ENCODE results near the gene SARM1.
A peak's percentile ranks its signal among the peaks of the same experiment; 100 is the strongest.

Gene SARM1

DNA sequence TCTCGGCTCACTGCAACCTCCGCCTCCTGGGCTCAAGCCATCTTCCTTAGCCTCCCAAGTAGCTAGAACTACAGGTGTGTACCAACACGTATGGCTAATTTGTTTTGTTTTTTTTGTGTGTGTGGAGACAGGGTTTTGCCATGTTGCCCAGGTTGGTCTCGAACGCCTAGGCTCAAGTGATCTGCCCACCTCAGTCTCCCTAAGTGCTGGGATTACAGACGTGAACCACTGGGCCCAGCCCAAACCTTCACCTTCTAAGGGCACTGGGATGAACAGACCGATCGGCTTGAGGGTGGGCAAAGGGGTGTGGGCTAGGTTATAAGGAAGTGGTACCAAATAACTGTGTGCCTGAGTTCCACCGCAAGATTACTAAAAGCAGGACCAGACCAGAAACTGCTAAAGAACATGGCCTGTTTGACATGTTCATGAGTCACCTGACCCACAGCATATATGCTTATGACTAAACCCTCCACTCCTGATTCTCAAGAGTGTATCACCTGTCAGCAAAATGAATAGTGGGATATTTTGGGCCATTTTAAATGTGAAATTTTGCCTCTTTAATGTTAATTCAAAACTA lies 44.4 kb upstream of the SARM1 start:
- peak; percentile 47 for DNase-seq (ENCODE audit: low spot score)
- in situ Hi-C loops (cut with MboI; ENCODE audit: low pct_unique_long_range_greater_than_20kb, low sequenced_read_pairs, unreplicated experiment) = no loop called here
- TF ChIP-seq, protein P1, sequence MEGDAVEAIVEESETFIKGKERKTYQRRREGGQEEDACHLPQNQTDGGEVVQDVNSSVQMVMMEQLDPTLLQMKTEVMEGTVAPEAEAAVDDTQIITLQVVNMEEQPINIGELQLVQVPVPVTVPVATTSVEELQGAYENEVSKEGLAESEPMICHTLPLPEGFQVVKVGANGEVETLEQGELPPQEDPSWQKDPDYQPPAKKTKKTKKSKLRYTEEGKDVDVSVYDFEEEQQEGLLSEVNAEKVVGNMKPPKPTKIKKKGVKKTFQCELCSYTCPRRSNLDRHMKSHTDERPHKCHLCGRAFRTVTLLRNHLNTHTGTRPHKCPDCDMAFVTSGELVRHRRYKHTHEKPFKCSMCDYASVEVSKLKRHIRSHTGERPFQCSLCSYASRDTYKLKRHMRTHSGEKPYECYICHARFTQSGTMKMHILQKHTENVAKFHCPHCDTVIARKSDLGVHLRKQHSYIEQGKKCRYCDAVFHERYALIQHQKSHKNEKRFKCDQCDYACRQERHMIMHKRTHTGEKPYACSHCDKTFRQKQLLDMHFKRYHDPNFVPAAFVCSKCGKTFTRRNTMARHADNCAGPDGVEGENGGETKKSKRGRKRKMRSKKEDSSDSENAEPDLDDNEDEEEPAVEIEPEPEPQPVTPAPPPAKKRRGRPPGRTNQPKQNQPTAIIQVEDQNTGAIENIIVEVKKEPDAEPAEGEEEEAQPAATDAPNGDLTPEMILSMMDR (IDR thresholded peaks at IDR 0.05; ENCODE audit: extremely low read depth, insufficient read depth, missing control alignments) = no peak

DNA sequence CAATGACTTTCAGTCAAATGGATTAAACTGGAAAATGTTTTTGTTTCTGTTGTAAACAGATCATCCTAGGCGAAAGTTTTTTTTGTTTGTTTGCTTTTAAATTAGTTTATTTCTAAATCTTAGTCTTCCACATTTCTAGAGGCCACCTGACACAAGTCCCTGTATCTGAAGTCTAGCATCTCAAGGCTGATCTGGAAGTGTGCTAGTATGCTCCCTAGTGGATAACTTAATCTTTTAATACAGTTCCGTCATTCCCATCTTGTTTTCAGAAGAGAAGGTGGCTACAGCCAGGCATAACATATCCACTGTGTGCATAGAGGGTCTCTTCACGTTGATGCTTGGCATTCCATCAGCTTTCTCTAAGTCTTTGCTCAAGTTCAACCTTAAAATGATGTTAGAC lies 43.8 kb upstream of the SARM1 start:
- no peak for DNase-seq (ENCODE audit: low spot score)
- in situ Hi-C loops (cut with MboI; ENCODE audit: low pct_unique_long_range_greater_than_20kb, low sequenced_read_pairs, unreplicated experiment) = no loop called here
- TF ChIP-seq, protein P1 (IDR thresholded peaks at IDR 0.05; ENCODE audit: extremely low read depth, insufficient read depth, missing control alignments) = no peak

GRCh38 chr17:28328325-28328724 lies 43.2 kb upstream of the SARM1 start:
- DNase-seq (ENCODE audit: low spot score) = no peak
- in situ Hi-C loops (cut with MboI; ENCODE audit: low pct_unique_long_range_greater_than_20kb, low sequenced_read_pairs, unreplicated experiment) = no loop called here
- TF ChIP-seq, protein P1 (IDR thresholded peaks at IDR 0.05; ENCODE audit: extremely low read depth, insufficient read depth, missing control alignments) = no peak

GRCh38 chr17:28330671-28331070 lies 40.8 kb upstream of the SARM1 start:
- TF ChIP-seq, protein P1 (IDR thresholded peaks at IDR 0.05; ENCODE audit: extremely low read depth, insufficient read depth, missing control alignments) = no peak
- in situ Hi-C loops (cut with MboI; ENCODE audit: low pct_unique_long_range_greater_than_20kb, low sequenced_read_pairs, unreplicated experiment) = no loop called here
- no peak for DNase-seq (ENCODE audit: low spot score)

GRCh38 chr17:28331891-28332420 lies 39.5 kb upstream of the SARM1 start:
- in situ Hi-C loops (cut with MboI; ENCODE audit: low pct_unique_long_range_greater_than_20kb, low sequenced_read_pairs, unreplicated experiment) = no loop called here
- TF ChIP-seq, protein P1 (IDR thresholded peaks at IDR 0.05; ENCODE audit: extremely low read depth, insufficient read depth, missing control alignments) = no peak
- no peak for DNase-seq (ENCODE audit: low spot score)

DNA sequence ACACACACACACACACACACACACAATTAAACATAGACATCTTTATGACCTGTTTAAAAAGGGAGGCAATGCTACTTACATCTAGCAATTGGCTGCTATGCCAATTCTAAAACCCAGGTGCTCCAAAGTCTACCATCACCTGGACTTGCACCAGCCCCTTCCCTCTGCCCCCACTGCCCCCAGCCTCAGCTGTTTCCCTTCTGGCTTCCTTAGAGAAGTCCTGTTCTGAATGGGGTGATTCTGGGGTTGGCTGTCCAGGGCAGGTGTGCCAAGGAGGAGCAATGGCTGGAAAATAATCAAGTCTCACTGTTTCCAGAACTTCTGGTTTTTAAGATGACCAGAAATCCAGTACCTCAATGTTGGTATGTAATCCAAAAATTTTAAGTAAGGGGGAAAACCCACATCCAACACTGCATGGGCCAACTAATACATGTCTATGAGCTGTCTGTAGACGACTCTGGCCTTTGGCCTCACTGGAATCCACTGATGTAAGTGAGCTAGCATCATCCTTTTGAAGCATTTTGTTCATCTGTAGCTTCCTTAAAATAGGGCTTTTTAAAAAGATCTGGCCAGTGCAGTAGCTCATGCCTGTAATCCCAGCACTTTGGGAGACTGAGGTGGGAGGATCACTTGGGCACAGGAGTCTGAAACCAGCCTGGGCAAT lies 38.3 kb upstream of the SARM1 start:
- in situ Hi-C loops (cut with MboI; ENCODE audit: low pct_unique_long_range_greater_than_20kb, low sequenced_read_pairs, unreplicated experiment) = no loop called here
- DNase-seq (ENCODE audit: low spot score) = no peak
- TF ChIP-seq, protein P1 (IDR thresholded peaks at IDR 0.05; ENCODE audit: extremely low read depth, insufficient read depth, missing control alignments) = no peak

Measured in GM13977 (cell line).